Thyroid gland (tissue), 4 donors: ENCODE results near the gene RTN4R. TPM values are rescaled to one million over a fixed set of nuclear protein-coding genes. Genes with fewer than 3 reads are reported as not detected.

Experiments used
- DNase-seq, 2 donors: peaks; one replicate each; pipeline ENCODE4 v3.0.0-alpha.2; 2019
- H3K27ac ChIP-seq, 3 donors: fragments of 200-600 bp; sonication (generic); 1 replicate in 2 of 3; 2 replicates in 1 of 3; pipeline ENCODE4 v1.5.1; 2016 to 2019; ENCODE audit warnings: mild to moderate bottlenecking in 1 of 3, moderate library complexity in 1 of 3
- H3K27me3 ChIP-seq: fragments of 200-600 bp; sonication (generic); one replicate; pipeline ENCODE4 v1.5.1; 2019
- H3K36me3 ChIP-seq, 2 donors: fragments of 200-600 bp; sonication (generic); one replicate each; pipeline ENCODE4 v1.5.1; 2016 to 2019
- H3K4me1 ChIP-seq, 2 donors: fragments of 200-600 bp; sonication (generic); one replicate each; pipeline ENCODE4 v1.5.1; 2017 to 2019
- H3K4me3 ChIP-seq, 3 donors: fragments of 200-600 bp; sonication (generic); replicated peaks in 1 of 3; 1 replicate in 2 of 3; 2 replicates in 1 of 3; pipeline ENCODE4 v1.5.1; 2016; ENCODE audit warnings: mild to moderate bottlenecking in 1 of 3
- H3K9me3 ChIP-seq: fragments of 200-600 bp; sonication (generic); one replicate; pipeline ENCODE4 v1.5.1; 2017
- POLR2A ChIP-seq, 2 donors: fragments of 450-650 bp; IDR thresholded peaks; one replicate each; pipeline ENCODE4 v1.6.1; 2017; ENCODE audit warnings: antibody characterized with exemption in 2 of 2, mild to moderate bottlenecking in 2 of 2, moderate library complexity in 1 of 2
- WGBS, 2 donors: methylation state at CpG; one replicate each; pipeline ENCODE4 v1.1.5; 2017; 5-methylcytosine and 5-hydroxymethylcytosine counted together
- intact Hi-C: fragments of 100-400 bp; cut with DNase I; formaldehyde crosslinking; loops from one replicate; pipeline ENCODE4 v1.15.1; 2023
- total RNA-seq, 4 donors: library from RNA; depleted of rRNA; stranded (reverse); fragments of >200 nt; gene quantifications; one replicate each; pipeline ENCODE4 v1.2.3, GENCODE V29; 2016
- TF ChIP-seq, protein P1 (sequence below), 6 experiments: fragments of 200-600 bp in 3 of 6; fragments of 450-650 bp in 3 of 6; sonication (generic) in 3 of 6; IDR thresholded peaks; one replicate each; pipeline ENCODE4 v1.5.1; 2016 to 2019; ENCODE audit warnings: antibody characterized with exemption in 6 of 6, mild to moderate bottlenecking in 2 of 6, inconsistent platforms in 1 of 6, moderate library complexity in 1 of 6

The RTN4R gene
- total RNA-seq, 4 donors from 2014 or later, result 4.0 to 8.6 (median 5.9) TPM

DNA sequence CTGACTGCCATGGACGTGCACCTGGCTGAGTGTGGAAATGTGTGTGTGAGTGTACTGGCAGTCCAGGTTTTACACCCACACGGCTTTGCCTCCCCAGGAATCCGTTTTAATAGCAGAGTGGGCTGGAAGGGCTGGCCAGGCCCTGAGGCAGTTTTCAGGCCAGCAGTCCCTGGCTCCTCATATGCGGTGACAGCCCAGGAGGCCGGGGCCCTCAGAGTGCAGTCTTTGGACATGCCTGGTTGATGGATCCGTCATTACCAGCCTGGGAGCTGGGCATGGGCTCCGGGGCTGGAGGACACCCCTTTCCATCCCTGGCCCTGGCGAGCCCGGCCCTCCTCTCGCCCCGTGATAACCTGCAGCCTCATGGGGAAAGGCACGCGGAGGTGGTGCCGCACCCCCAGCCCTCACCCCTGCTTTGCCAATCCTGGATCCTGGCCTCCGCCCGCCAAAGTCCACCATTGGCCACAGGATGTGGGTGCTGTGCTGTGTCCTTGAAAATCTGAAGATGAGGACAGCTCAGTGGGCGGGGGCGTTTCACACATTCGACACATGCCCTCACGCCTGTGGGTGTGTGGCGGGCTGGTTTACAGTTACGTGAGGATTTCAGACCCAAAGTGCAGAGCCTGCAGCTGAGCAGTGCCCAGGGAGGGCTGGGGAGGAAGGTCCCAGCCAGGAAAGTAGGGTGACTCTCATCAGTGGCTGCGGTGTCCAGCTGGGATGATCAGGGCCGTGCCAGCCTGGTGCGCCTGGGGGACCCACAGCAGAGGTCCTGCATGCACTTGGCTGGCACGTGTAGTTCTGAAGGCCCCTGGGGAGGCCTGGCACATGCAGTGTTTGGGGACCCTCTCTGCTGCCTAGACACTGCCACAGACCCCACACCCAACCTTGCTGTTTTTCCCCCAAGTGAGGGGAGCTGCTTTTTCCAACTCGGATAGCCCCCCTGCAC lies 55.1 kb downstream of the RTN4R start:
- H3K27ac ChIP-seq, result no peak overlapping the region
- 71 to 78% methylated on average over 16 to 22 of the region's 27 CpGs for WGBS, 2 donors
- peaks cover 23 to 25% of the 10 kb centered on the region in 2 donors for H3K4me1 ChIP-seq
- TF ChIP-seq, protein P1, sequence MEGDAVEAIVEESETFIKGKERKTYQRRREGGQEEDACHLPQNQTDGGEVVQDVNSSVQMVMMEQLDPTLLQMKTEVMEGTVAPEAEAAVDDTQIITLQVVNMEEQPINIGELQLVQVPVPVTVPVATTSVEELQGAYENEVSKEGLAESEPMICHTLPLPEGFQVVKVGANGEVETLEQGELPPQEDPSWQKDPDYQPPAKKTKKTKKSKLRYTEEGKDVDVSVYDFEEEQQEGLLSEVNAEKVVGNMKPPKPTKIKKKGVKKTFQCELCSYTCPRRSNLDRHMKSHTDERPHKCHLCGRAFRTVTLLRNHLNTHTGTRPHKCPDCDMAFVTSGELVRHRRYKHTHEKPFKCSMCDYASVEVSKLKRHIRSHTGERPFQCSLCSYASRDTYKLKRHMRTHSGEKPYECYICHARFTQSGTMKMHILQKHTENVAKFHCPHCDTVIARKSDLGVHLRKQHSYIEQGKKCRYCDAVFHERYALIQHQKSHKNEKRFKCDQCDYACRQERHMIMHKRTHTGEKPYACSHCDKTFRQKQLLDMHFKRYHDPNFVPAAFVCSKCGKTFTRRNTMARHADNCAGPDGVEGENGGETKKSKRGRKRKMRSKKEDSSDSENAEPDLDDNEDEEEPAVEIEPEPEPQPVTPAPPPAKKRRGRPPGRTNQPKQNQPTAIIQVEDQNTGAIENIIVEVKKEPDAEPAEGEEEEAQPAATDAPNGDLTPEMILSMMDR (IDR thresholded peaks at IDR 0.05), result no peak
- TF ChIP-seq POLR2A (IDR thresholded peaks at IDR 0.05), result no peak
- no peak for DNase-seq
- intact Hi-C loops, result no loop called here
- no peaks in the 10 kb centered on the region for H3K27me3 ChIP-seq
- no peaks in the 10 kb centered on the region for H3K36me3 ChIP-seq
- no peak overlapping the region for H3K4me3 ChIP-seq
- no peaks in the 10 kb centered on the region for H3K9me3 ChIP-seq

DNA sequence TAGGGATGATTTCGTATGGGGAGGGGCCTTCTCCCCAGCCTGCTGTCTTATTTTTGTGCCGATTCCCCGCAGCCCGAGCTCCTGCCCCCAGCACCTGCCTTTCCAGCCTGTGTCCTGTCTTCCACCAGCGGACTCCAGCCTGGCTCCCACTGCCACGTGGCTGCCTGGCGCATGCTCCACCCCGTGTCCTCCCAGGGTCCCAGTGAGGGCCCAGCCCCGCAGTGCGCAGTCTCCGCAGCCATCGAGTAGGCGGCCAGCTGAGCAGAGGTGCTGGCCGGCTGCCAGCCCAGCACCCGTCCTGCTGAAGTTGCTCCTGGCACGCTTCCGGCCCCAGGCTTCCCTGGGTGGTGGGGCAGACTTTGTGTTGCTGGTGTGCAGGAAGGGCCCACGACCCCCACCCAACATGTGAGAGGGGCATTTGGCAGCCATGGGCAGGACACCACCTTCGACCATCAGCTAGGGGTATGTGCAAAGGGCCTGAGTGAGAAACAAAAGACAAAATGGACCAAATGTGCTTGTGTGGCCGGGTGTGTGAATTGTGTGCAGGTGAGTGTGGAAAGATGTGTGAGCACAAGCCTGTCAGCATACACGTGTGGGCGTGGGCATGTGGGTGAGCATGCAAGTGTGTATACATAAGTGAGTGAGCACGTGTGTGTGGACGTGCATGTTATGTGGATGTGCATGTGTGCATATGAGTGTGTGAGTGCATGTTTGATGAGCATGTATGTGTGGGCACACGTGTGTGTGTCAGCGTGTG lies 55.9 kb downstream of the RTN4R start:
- intact Hi-C loops, result no loop called here
- 37 to 56% methylated on average over 21 to 23 of the region's 26 CpGs for WGBS, 2 donors
- peaks cover 27 to 34% of the 10 kb centered on the region in 2 donors for H3K4me1 ChIP-seq
- peak in 1 of 2 donors; percentile 66 for TF ChIP-seq POLR2A (IDR thresholded peaks at IDR 0.05)
- TF ChIP-seq, protein P1 (IDR thresholded peaks at IDR 0.05), result peak in 1 of 6 experiments; percentile 6
- DNase-seq, result peak; percentile 98
- H3K4me3 ChIP-seq, result peak overlapping the region in 1 of 3 donors; percentile 2
- H3K27ac ChIP-seq, result peak overlapping the region; percentile 46 to 80 (median 49)
- no peaks in the 10 kb centered on the region for H3K9me3 ChIP-seq
- no peaks in the 10 kb centered on the region for H3K27me3 ChIP-seq
- no peaks in the 10 kb centered on the region for H3K36me3 ChIP-seq

DNA sequence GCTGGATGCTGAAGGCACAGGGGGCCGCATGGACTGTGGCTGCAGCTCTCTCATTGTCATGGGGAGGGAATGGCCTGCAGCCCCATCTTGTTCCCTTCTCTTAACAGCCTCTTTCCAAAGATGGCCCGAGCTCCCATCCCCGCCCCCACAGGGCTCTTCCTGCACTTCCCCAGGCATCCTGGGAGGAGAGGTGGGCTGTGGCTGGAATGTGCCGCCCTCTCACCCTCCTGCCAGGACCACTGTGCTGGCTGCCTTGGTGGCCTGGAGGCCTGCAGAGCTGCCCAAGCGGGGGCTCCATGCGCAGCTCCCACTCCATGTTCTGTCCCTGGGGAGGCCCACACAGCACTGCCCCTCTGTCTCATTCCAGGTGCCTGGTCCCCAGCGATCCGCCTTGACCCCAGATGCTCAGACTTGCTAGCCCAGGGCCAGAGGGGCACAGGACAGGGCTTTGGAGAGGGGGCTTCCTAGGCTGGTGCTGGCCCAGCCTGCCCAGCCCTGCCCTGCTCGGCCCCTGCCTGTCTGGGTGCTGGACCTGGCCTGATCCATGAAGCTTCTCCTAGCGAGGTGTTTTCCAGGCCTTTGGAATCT lies 56.6 kb downstream of the RTN4R start:
- Histone ChIP-seq H3K36me3 (no peaks in the 10 kb centered on the region), H3K4me3 (peak overlapping the region in 1 of 3 donors; percentile 2), H3K9me3 (no peaks in the 10 kb centered on the region), H3K27ac (peak overlapping the region; percentile 46 to 80 (median 49)), H3K4me1 (peaks cover 33 to 40% of the 10 kb centered on the region in 2 donors), H3K27me3 (no peaks in the 10 kb centered on the region)
- 85 to 90% methylated on average over 8 of the region's 10 CpGs for WGBS, 2 donors
- no peak for DNase-seq
- TF ChIP-seq POLR2A (IDR thresholded peaks at IDR 0.05), result no peak
- TF ChIP-seq, protein P1 (IDR thresholded peaks at IDR 0.05), result no peak
- intact Hi-C loops, result no loop called here

DNA sequence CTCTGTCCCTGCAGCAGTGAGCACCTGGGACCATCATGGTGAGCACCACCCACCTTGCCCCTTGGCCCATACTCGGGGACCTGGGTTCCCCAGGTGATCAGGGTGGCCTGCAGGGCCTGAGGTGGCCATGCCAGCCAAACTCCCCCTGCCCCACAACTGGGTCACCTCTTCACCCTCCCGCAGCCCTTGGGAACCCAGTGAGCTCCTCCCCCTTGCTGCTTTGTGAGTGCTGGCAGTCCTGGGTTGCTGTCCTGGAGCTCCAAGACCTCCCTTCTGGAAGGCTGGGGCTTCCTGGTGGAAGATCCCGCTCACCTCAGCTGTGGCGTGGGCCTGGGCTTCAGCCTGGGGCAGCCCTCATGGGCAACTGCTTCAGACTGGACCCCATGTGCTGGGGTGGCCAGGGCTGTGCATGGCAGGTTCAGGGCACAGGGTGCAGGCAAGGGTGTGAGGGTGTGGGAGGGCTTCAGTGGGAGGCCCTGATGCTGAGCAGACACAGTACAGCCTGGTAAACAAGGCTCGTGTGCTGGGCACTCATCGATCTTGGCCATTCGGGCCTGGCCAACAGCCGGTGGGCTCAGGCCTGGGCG lies 57.6 kb downstream of the RTN4R start:
- Histone ChIP-seq H3K4me1 (peaks cover 38 to 45% of the 10 kb centered on the region in 2 donors), H3K27me3 (no peaks in the 10 kb centered on the region), H3K9me3 (no peaks in the 10 kb centered on the region), H3K4me3 (no peak overlapping the region), H3K36me3 (no peaks in the 10 kb centered on the region), H3K27ac (no peak overlapping the region)
- TF ChIP-seq POLR2A (IDR thresholded peaks at IDR 0.05), result no peak
- TF ChIP-seq, protein P1 (IDR thresholded peaks at IDR 0.05), result no peak
- no peak for DNase-seq
- intact Hi-C loops, result no loop called here
- WGBS, 2 donors, result 80 to 83% methylated on average over 1 to 6 of the region's 9 CpGs
